IPS-18c (cell line): ENCODE measurements around the gene SLC25A29.
A peak's percentile ranks its signal among the peaks of the same experiment; 100 is the strongest.
"Not testable (repeated sequence)": the region's sequence is repeated elsewhere in the genome, so short reads cannot be mapped to it uniquely, and the experiment has no call there.

Experiments
- H3K4me3 ChIP-seq: 2 replicates; pipeline ENCODE4 v1.7.0; 2013; ENCODE audit warnings: low read depth, mild to moderate bottlenecking, low read length, moderate library complexity; ENCODE audit not compliant: insufficient read depth
- H3K9me3 ChIP-seq: one replicate; pipeline ENCODE4 v1.6.1; 2013; ENCODE audit warnings: mild to moderate bottlenecking, low read length, moderate library complexity; ENCODE audit not compliant: control insufficient read depth, insufficient read depth

SLC25A29 gene

GRCh38 chr14:100306101-100306997, at the start of gene SLC25A29:
Gene SLC25A29, minus strand, starts transcription at chr14:100306444. Its CDS starts 212 bp downstream, at chr14:100306232.
- H3K9me3 ChIP-seq, result peaks cover 2% of the 10 kb centered on the region
- H3K4me3 ChIP-seq, result peak within 1 kb of the TSS; percentile 93

DNA sequence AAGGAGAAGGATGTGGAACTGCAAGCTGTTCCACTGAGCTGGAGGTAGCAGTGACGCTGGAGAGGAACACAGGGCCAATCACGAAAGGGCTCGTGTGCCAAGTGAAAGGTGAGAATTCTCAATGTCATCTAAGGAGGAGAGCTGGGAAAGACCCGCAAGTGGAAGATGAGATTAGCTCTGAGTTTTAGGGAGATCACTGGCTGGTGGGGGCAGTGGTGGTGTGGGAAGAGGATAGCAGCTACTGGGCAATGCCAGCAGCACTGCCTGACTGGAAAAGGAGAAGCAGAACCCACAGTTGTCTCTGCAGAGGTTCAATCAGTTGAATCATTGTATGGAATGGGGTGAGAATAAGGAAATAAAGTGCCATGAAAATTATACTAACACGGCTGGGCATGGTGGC, 44.7 kb upstream of the SLC25A29 start:
- no peak overlapping the region for H3K4me3 ChIP-seq
- peaks cover 3% of the 10 kb centered on the region for H3K9me3 ChIP-seq

GRCh38 chr14:100350276-100350926, 44.2 kb upstream of the SLC25A29 start:
- peaks cover 3% of the 10 kb centered on the region for H3K9me3 ChIP-seq

DNA sequence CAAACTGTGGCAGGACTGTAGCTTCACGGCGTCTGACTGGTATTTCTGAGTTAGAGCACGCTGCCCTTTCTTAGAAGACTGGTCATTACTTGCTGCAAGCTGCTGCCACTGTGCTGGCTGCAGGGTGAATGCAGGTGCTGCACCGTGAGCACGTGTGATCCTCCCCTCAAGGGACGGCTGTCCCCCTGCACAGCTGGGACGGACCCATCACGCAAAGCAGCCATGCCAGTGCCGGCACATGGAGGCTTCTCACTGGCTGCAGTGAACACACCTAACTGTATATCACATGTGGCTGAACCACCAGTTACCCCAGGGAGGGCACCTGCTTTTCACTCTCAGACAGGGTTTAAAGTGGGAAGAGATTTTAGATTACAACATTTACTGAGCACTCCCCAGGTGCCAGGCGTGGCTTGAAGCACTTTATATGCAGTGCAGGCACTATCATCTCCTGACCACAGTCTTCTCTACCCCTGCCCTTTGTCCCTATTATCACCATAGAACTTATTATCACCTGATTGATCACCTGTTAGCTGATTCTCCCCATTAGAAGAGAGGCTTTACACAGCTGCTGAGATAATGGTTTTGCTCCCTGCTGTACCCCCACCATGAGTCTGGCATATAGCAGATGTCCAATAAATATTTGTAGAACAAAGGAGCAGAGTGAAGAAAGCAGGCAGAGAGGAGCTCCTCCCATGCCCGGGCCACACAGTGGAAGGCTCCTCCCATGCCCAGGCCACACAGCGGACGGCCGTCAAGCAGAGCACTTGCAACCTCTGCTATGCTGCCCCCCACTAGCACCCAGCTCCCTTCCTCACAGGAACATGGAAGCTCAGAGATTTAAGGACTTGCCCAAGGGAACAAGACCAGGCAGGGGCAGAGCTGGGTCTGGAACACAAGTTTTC, 42.8 kb upstream of the SLC25A29 start:
- no peak overlapping the region for H3K4me3 ChIP-seq
- H3K9me3 ChIP-seq, result peaks cover 3% of the 10 kb centered on the region

More at GRCh38 chr14:100350276-100350926, 44.2 kb upstream of the SLC25A29 start:
- H3K4me3 ChIP-seq, result no peak overlapping the region

- Histone ChIP-seq H3K9me3 (peaks cover 3% of the 10 kb centered on the region), H3K4me3 (no peak overlapping the region)
These were observed 42.0 kb upstream of the SLC25A29 start for GRCh38 chr14:100348253-100348729.

DNA sequence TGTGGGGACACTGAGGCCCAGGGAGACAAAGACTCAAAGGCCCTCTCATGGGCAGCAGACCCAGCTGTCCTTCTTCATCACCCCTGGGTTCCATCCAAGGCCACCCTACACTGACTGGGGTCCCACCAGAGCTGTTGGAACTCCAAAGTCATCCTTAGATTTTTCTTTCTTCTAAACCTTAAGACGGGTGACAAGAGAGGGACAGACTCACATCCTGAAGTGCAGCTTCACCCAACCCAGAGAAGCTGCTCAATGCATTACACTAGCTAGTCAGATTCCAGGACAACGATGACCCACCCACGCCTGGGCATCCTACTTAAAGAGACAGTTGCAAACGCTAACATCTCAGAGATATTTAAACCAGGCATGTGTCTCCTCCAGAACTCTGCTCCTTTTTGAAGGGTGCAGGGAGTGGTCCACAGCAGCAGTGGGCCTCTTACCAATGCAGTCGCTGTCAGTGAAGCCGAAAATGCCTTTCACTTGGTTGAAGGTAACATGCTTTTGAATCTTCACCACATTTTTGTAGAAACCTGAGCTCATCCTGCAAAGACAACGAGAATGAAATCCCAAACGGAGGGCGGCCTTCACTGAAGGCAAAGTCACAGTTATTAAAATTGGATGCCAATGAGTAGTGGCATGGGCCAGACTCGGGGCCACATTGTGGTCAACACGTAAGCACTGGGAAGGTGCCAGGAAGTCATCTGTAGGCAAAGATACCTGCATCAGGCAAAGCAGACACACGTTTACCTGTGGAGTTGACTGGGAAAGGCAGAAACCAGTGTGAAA, 40.3 kb upstream of the SLC25A29 start:
- Histone ChIP-seq H3K9me3 (no peaks in the 10 kb centered on the region), H3K4me3 (no peak overlapping the region)

DNA sequence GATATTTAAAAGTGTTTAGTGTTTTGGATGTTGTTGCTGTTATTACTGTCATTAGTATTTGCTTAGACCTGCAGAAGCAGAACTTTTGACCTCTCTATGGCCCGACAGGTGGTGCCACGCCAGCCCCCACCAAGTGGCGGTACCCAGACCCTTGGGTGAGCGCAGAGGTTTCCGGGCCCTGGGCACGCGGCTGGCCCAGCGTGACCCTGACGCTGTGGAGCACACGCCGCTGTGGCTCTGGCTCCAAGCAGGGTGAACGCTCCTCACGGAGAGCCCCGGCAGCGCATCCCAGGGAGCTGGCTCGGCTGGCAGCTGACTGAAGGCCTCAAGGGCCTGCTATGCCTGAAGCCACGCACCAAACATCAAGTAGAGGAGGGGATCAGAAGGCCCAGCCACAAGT, 39.5 kb upstream of the SLC25A29 start:
- Histone ChIP-seq H3K9me3 (no peaks in the 10 kb centered on the region), H3K4me3 (no peak overlapping the region)

DNA sequence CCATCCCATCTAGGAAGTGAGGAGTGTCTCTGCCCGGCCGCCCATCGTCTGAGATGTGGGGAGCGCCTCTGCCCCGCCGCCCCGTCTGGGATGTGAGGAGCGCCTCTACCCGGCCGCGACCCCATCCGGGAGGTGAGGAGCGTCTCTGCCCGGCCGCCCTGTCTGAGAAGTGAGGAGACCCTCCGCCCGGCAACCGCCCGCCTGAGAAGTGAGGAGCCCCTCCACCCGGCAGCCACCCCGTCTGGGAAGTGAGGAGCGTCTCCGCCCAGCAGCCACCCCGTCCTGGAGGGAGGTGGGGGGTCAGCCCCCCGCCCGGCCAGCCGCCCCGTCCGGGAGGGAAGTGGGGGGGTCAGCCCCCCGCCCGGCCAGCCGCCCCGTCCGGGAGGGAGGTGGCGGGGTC, 38.4 kb upstream of the SLC25A29 start:
- not testable (repeated sequence) for H3K4me3 ChIP-seq, H3K9me3 ChIP-seq

DNA sequence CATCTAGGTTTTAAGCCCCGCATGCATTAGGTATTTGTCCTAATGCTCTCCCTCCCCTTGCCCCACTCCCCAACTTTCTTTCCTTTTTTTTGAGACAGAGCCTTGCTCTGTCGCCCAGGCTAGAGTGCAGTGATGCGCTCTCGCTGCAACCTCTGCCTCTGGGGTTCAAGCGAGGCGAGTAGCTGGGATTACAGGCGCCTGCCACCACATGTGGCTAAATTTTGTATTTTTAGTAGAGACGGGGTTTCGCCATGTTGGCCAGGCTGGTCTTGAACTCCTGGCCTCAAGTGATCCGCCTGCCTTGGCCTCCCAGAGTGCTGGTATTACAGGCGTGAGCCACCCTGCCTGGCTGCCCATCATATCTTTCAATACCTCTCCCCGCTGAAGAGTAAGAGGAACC, 36.6 kb upstream of the SLC25A29 start:
- not testable (repeated sequence) for H3K4me3 ChIP-seq, H3K9me3 ChIP-seq

GRCh38 chr14:100342195-100342594, 36.0 kb upstream of the SLC25A29 start:
- H3K9me3 ChIP-seq, result no peaks in the 10 kb centered on the region
- no peak overlapping the region for H3K4me3 ChIP-seq

DNA sequence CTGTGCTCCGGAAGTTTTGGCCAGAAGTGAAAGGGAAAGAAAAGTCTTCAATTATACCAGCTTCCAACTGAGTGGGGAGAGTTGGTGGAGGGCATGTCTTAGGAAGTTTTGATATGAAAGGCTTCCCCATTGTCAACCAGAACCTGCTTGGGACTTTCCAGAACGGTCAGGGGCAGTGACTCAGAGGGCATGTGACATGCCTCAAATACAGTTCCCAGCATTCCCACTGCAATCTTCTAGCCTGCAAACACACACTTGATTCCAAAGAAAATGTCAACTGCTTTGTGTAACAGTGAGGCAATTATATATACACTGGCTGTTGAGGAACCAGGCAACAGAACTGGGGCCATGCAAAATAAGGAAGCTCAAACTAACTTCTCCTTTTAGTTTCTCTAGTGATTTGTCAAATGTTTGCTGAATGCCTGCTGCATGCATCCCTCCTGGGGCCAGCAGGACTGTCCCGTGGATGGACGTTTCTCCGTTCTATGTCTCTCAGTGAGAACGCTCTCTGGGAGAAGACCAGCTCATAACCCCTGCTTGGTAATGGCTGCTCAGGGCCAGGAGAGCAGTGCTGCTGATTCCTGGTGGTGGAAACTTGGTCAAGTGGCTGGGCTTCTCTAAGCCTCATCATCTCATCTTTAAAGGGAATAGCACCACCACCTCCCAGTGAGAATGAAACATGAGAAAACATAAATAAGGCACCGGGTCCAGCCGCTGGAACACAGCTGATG, 35.2 kb upstream of the SLC25A29 start:
- Histone ChIP-seq H3K9me3 (no peaks in the 10 kb centered on the region), H3K4me3 (no peak overlapping the region)

DNA sequence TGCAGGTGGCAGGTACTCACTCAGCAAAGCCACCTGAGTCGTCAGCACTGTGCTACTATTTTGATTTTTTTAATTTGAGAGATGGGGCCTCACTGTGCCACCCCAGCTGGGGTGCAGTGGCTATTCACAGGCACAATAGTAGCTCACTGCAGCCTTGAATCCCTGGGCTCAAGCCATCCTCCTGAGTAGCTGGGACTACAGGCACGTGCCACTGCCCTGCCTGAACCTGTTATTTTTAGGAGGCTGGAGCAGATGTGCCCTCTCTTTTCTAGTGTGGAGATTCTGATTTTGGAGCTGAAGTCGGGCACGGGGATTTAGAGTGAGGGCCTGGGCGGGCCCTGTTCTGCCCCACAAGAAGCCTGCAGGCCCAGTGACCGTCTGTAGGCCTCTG, 34.2 kb upstream of the SLC25A29 start:
- Histone ChIP-seq H3K9me3 (no peaks in the 10 kb centered on the region), H3K4me3 (no peak overlapping the region)

- Histone ChIP-seq H3K4me3 (no peak overlapping the region), H3K9me3 (no peaks in the 10 kb centered on the region)
These were observed 33.6 kb upstream of the SLC25A29 start for GRCh38 chr14:100339766-100340422.

DNA sequence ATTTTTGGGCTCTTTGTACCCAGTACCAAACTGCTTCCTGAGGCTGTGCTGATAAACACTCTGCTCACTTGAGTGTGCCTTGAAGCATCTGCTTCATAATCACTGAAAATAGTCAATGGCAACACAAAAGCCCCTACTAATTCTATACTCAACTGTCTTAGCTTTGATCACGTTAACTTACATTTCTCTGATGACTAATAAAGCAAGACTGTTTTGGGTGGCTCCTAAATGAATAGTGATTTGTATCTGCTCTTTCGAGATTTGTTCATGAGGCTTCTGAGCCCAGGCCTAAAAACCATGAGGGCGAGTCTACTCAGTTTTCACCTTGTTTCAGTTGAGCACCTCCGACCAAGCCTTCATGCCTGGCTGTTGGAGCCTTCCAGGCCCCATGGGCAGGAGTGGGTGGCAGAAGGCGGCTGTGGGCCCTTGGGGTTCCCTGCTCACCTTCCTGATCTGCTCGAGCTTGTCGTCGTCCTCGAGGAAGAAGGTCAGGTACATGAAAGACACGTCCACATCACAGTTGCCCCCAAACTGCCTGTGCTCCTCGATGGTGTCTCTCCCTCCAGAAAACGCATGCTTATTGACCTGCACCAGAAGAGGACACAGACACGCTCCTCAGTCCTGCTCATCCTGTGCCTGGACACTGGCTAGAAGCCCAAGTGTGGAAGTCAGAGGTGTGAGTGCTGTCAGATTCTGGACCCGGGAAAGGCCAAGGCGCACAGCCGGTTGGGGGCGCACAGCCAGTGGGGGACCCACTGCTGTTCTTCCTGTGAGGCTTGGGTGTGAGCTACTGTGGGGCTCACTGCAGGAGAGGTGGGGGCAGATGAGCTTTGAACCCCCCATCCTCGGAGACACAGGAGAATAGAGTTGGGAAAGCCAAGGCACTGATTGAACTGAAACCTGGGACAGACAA, 30.6 kb upstream of the SLC25A29 start:
- H3K4me3 ChIP-seq, result no peak overlapping the region
- no peaks in the 10 kb centered on the region for H3K9me3 ChIP-seq

GRCh38 chr14:100334904-100335303, 28.7 kb upstream of the SLC25A29 start:
- Histone ChIP-seq H3K4me3 (no peak overlapping the region), H3K9me3 (peaks cover 2% of the 10 kb centered on the region)
